Panc1 (cell line): ENCODE data around the gene FHL2. TPM values are rescaled to one million over a fixed set of nuclear protein-coding genes. Genes with fewer than 3 reads are reported as not detected.

Experiments
- ATAC-seq: fragments of 200-7000 bp; cut with Tn5 transposase; 2 replicates; pipeline ENCODE4 v1.9.1; 2020; ENCODE audit warnings: mild to moderate bottlenecking, moderate library complexity
- BruUV-seq: library from RNA; stranded (reverse); fragments of 400-500 nt; replicated peaks from 2 replicates; lab custom pipeline; 2021; lab: Mats Ljungman, UMichigan
- CTCF ChIA-PET: fragments of 300-600 bp; sonication (Branson Sonifier 250); formaldehyde crosslinking; loops from one replicate; lab custom pipeline; 2022; ENCODE audit warnings: antibody characterized with exemption; lab: Charles Lee
- POLR2A ChIA-PET: fragments of 300-600 bp; sonication (Branson Sonifier 250); formaldehyde crosslinking; loops from one replicate; lab custom pipeline; 2022; ENCODE audit warnings: antibody characterized with exemption; lab: Charles Lee
- DNase-seq: peaks from one replicate; pipeline ENCODE4 v3.0.0-alpha.2; 2010; ENCODE audit warnings: low read depth, low spot score
- H3K27ac ChIP-seq: 2 replicates; pipeline ENCODE4 v1.5.1; 2011; ENCODE audit warnings: mild to moderate bottlenecking, low read length, inconsistent platforms
- H3K27me3 ChIP-seq: fragments of 200-500 bp; sonication (Bioruptor generic); 2 replicates; pipeline ENCODE4 v1.6.0; 2014; ENCODE audit warnings: low read length, inconsistent platforms; ENCODE audit not compliant: control insufficient read depth, insufficient read depth
- H3K36me3 ChIP-seq: fragments of 200-500 bp; sonication (Bioruptor generic); 2 replicates; pipeline ENCODE4 v1.5.1; 2014; ENCODE audit warnings: inconsistent platforms, mild to moderate bottlenecking, low read length, moderate library complexity; ENCODE audit not compliant: control insufficient read depth, insufficient read depth
- H3K4me1 ChIP-seq: 2 replicates; pipeline ENCODE4 v1.5.1; 2011; ENCODE audit warnings: inconsistent platforms, mild to moderate bottlenecking, low read length, moderate library complexity; ENCODE audit not compliant: control insufficient read depth, insufficient read depth
- H3K4me3 ChIP-seq, 2 experiments: 2 replicates each; pipeline ENCODE4 v1.5.1; 2011 to 2012; ENCODE audit warnings: low read depth in 2 of 2, low read length in 2 of 2, mild to moderate bottlenecking in 2 of 2, inconsistent platforms in 1 of 2, moderate library complexity in 1 of 2
- H3K9me3 ChIP-seq: fragments of 200-500 bp; sonication (Bioruptor generic); 2 replicates; pipeline ENCODE4 v1.5.1; 2014; ENCODE audit warnings: low read depth, mild to moderate bottlenecking, inconsistent platforms, low read length, moderate library complexity; ENCODE audit not compliant: control insufficient read depth, insufficient read depth
- CTCF ChIP-seq: fragments of 450-650 bp; IDR thresholded peaks from 2 replicates; pipeline ENCODE4 v1.5.1; 2017; ENCODE audit warnings: mild to moderate bottlenecking
- POLR2AphosphoS5 ChIP-seq: IDR thresholded peaks from 2 replicates; pipeline ENCODE4 v1.6.1; 2012; ENCODE audit warnings: mild to moderate bottlenecking, low read depth, low read length, moderate library complexity
- REST ChIP-seq, 2 experiments: IDR thresholded peaks; 2 replicates each; pipeline ENCODE4 v1.6.1; 2011 to 2012; ENCODE audit warnings: low read depth in 2 of 2, control low read depth in 1 of 2, low read length in 1 of 2, mild to moderate bottlenecking in 1 of 2, moderate library complexity in 1 of 2; ENCODE audit not compliant: insufficient read depth in 1 of 2
- SIN3A ChIP-seq: IDR thresholded peaks from 2 replicates; pipeline ENCODE4 v1.6.1; 2012; ENCODE audit warnings: low read depth, mild to moderate bottlenecking, low read length, moderate library complexity, borderline replicate concordance; ENCODE audit not compliant: insufficient read depth
- TCF7L2 ChIP-seq: IDR thresholded peaks from 2 replicates; pipeline ENCODE4 v1.6.1; 2011; ENCODE audit warnings: mild to moderate bottlenecking, low read depth, low read length, inconsistent platforms
- in situ Hi-C: cut with HindIII; loops from 2 replicates; pipeline ENCODE4 v1.10.0; 2016; ENCODE audit warnings: low sequenced_read_pairs, low pct_unique_long_range_greater_than_20kb
- intact Hi-C: fragments of 100-400 bp; cut with micrococcal nuclease; formaldehyde crosslinking; loops from one replicate; pipeline ENCODE4 v1.10.0; 2022; ENCODE audit not compliant: unreplicated experiment
- total RNA-seq: library from RNA; stranded (reverse); gene quantifications from one replicate; pipeline ENCODE4 v1.2.1, GENCODE V29; 2021; ENCODE audit not compliant: unreplicated experiment

FHL2 gene
- total RNA-seq, 1 experiment from 2014 or later, result 378 TPM

- ChIA-PET POLR2A (interaction anchor here (0.7 to 1.6 kb wide), 3 partner anchors 12 to 28 kb away, joined by 3 read pairs; partner anchors contain the start of gene FHL2), CTCF (no interaction called here)
- intact Hi-C loops (no loop called here), in situ Hi-C loops (no loop called here)
- Histone ChIP-seq H3K27me3 (no peaks in the 10 kb centered on the region), H3K27ac (peak overlapping the region; percentile 100), H3K4me3 (no peak overlapping the region), H3K9me3 (no peaks in the 10 kb centered on the region), H3K4me1 (peaks cover 37% of the 10 kb centered on the region), H3K36me3 (no peaks in the 10 kb centered on the region)
- TF ChIP-seq POLR2AphosphoS5 (no peak), REST (IDR thresholded peaks at IDR 0.05; ENCODE audit: insufficient read depth in 1 of 2, low read depth in 2 of 2, low read length in 1 of 2) (no peak), SIN3A (no peak), TCF7L2 (no peak), CTCF (no peak)
- ATAC-seq (peak; percentile 9; the same call in 1 of the 2 replicates), DNase-seq (no peak)
- BruUV-seq, result no TSS peak
Observed at GRCh38 chr2:105410554-105410953, 11.7 kb upstream of the FHL2 start.

- intact Hi-C loops (no loop called here), in situ Hi-C loops (no loop called here)
- ATAC-seq (peak; percentile 88), DNase-seq (no peak)
- ChIA-PET POLR2A (interaction anchor here (1.1 to 1.6 kb wide), 2 partner anchors 11 to 29 kb away, joined by 3 read pairs; partner anchors contain the start of gene FHL2), CTCF (no interaction called here)
- Histone ChIP-seq H3K4me1 (peaks cover 45% of the 10 kb centered on the region), H3K27me3 (no peaks in the 10 kb centered on the region), H3K4me3 (no peak overlapping the region), H3K9me3 (no peaks in the 10 kb centered on the region), H3K36me3 (no peaks in the 10 kb centered on the region), H3K27ac (peak overlapping the region; percentile 100)
- TF ChIP-seq REST (IDR thresholded peaks at IDR 0.05; ENCODE audit: insufficient read depth in 1 of 2, low read depth in 2 of 2, low read length in 1 of 2) (no peak), CTCF (no peak), TCF7L2 (no peak), POLR2AphosphoS5 (peak; percentile 58; the same call in 1 of the 2 replicates), SIN3A (no peak)
- BruUV-seq, result no TSS peak
Observed at GRCh38 chr2:105409717-105410116, 10.9 kb upstream of the FHL2 start.
